GM20431 (cell line): Measurements from ENCODE around the gene CDC14C.
"Not testable (repeated sequence)": the region's sequence is repeated elsewhere in the genome, so short reads cannot be mapped to it uniquely, and the experiment has no call there.

Source experiments
- in situ Hi-C: fragments of 300-500 bp; cut with MseI, MboI; formaldehyde crosslinking; loops from one replicate; pipeline ENCODE4 v1.15.0; 2020; ENCODE audit warnings: low sequenced_read_pairs; ENCODE audit not compliant: unreplicated experiment

CDC14C gene

DNA sequence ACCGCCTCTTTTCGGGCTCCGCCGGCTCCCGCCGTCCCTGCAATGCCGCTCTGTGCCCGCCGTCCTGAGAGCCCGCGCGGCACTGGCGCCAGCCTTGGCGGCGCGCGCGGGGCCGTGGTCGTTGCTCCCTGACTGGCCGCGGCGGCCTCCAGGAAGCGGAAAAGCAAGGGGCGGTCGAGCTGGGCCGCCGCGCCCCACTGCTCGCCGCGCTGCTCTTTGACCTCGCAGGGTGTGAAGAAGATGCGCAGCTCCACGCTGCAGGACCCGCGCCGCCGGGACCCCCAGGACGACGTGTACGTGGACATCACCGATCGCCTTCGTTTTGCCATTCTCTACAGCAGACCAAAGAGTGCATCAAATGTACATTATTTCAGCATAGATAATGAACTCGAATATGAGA is at the start of gene CDC14C:
TSS of gene CDC14C (plus strand) at position 115 of the 400 bp plus-strand sequence. CDS start at position 241, 126 bp downstream.
- in situ Hi-C loops: no loop called here

- in situ Hi-C loops: no loop called here
Observed at GRCh38 chr7:48875045-48875916, 49.1 kb upstream of the CDC14C start.

GRCh38 chr7:48876087-48876486 is 48.3 kb upstream of the CDC14C start:
- in situ Hi-C loops: no loop called here

DNA sequence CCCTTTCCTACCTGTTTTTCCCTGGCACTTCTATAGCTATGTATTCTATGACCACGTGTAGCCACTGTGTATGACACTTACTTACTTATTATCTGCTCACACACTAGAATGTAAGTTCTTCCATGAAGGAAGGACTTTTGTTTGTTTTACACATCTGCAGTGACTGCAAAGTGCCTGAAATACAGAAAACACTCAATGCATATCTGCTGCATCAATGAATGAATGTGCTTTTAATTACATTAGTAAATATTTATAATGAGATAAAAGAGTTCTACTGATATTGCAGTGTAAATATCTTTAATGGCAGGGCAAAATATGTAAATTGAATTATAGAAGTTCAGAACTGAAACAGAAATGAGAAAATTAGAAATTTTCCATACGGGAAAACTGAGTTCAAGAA is 43.5 kb upstream of the CDC14C start:
- in situ Hi-C loops: no loop called here

GRCh38 chr7:48887500-48887899 is 36.8 kb upstream of the CDC14C start:
- in situ Hi-C loops: no loop called here

DNA sequence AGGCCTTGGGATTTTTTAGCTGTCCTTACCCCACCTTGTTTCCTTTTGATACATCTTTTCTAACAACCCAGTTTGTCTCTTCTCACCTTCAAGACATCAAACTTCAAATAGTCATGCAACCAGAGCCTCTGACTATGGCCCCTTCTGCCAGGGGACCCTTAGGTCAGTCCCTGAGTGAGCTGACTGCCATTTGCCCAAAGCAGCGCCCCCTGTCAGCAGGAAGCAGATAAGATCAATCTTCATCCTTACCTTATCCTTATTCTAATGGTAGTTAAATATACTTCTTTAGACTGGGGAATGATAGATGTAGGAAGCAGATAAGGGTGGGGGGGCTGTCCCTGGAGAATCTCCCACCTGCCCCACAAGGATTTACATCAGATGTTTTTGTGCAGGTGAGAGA is 29.8 kb upstream of the CDC14C start:
- in situ Hi-C loops: no loop called here

- in situ Hi-C loops: no loop called here
Observed at GRCh38 chr7:48899932-48900331, 24.4 kb upstream of the CDC14C start.

DNA sequence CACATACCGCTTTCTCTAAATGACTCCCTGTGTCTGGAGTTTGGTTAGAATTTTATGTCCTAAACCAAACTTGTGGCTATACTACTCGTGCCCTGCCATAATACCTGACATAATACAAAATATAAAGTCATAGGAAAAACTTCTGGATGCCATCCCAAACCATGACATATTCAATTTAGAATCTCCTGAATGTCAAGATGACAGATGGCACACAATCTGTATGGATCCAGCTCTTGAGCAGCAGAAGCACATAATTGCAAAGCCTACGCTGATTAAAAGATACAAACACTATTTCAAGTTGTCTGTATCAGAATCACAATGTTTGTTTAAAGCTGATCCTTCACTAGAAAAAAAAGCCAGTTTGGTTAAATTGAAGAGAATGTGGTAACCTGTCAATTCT is 22.4 kb upstream of the CDC14C start:
- in situ Hi-C loops: no loop called here

DNA sequence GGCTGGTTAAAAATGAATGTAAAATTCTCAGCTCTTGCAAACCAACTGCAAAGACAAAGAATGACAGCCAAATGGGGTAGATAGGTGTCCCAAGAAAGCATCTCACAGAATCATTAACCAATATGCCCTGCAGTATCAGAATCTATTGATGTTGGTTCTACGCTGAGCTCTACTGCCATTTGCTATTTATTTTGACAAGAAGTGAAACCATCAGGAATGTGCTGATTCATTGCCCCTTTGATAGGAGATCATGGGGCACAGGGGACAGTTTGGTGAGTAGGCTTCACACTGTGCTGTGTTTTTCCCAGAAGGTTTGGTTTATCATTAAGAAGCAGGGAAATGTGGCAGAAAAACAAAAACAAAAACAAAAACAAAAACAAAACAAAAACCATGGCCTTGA is 19.4 kb upstream of the CDC14C start:
- in situ Hi-C loops: no loop called here

DNA sequence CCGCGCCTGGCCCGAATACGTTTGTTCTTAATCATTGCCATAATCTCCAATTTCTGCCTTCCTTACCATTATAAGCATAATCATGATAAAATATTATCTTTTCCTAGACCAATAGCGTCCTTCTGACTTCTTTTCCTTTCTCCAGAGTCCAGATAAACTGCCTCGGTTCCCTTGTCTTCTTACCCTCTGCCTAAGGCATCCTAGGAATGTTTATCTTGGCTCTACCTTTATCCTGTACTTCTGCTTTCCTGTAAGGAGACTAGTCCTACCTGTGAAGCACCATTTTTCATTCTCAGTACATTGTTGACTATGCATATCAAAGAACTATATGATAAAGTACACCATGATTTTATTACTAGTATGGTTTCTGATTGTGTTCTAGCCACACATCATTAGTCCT is 18.7 kb upstream of the CDC14C start:
- in situ Hi-C loops: not testable (repeated sequence)

DNA sequence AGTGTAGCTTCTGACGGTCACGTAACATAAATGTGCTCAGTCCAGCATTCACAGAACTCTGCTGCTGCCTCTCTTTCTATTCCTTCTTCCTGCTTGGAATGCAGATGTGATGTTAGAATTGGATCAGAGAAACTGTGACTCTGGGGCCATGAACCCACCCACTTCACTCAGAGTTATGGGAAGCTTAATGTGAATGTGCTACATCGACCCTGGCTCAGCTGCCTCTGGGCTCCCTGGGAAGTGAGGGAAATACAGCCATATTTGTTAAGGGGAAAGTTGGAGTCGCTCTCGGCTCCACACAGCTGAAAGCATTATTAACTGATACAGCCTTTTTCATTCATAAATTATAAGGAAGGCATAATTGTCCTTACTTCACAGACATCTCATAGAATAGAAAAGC is 14.5 kb upstream of the CDC14C start:
- in situ Hi-C loops: not testable (repeated sequence)

GRCh38 chr7:48931481-48931880 is 7.1 kb downstream of the CDC14C start:
- in situ Hi-C loops: no loop called here

GRCh38 chr7:48932126-48932910 is 8.0 kb downstream of the CDC14C start:
- in situ Hi-C loops: no loop called here

DNA sequence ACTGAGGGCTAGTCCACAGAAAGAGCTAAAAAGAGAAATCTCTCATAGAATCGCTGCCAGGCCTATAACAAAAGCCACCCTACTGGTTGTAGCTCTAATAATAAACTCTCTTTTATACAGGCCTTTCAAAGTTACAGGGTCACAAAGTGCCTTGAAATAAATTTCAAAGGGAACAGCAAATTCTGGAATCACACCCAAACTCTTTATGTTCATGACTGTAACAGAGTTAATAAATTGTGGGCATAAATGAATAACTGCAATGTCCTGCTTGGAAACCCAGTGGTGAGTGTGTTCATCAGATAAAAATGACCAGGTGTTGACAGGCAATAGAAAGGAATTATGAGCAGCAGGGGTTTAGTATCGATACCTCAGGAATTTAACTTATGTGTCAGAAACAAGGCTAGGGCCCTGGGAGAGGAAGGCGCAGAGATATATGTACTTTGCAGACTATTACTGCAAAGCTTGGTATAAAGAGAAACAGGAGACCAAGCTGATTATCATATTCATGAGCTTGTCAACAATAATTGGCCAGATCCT is 9.3 kb downstream of the CDC14C start:
- in situ Hi-C loops: no loop called here

- in situ Hi-C loops: no loop called here
Observed at GRCh38 chr7:48938539-48939295, 14.4 kb downstream of the CDC14C start.

DNA sequence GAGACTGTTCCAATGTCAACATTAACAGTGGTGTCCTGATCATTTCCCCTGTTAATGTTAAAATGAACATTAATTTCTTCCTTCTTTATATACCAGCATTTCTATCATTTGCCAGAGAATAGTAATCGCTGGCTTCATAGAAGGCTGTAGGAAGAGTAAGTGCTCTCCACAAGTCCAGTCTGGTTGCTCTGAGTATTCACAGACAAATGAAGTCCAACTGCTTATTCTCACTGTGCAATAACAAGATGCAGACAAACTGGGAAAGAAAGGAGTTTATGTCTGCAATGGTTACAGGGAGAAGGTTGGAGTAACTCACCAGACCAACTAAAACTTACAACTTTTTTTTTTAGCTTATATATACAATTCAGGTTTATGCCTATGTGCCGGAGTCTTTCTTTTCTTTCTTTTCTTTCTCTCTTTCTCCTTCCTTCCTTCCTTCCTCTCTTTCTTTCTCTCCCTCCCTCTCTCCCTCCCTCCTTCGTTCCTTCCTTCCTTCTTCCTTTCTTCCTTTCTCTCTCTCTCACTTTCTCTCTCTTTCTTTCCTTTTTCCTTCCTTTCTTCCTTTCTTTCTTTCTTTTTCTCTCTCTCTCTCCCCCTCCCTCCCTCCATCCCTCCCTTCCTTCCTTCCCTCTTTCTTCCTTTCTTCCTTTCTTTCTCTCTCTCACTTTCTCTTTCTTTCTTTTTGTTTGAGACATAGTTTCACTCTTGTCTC is 19.1 kb downstream of the CDC14C start:
- in situ Hi-C loops: no loop called here

DNA sequence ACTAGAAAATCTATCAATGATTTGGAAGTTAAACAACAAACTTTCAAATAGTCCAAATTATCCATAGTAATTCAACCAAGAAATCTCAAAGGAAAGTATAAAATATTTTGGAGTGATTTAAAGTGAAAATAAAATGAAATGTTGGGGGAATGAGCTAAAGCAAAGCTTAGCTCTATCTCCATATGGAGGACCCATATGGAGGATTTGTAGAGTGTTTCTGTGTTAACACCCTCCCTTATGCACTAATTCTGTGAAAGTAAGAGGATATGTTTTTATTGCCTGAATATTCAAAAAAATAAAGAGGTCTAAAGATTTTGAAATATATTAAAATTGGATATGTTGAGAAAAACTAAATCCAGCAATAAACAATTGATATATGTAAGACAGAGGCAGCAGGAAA is 31.6 kb downstream of the CDC14C start:
- in situ Hi-C loops: no loop called here

- in situ Hi-C loops: no loop called here
Observed at GRCh38 chr7:48959676-48960075, 35.3 kb downstream of the CDC14C start.

- in situ Hi-C loops: no loop called here
Observed at GRCh38 chr7:48962821-48963505, 38.6 kb downstream of the CDC14C start.
